GM06990 (cell line): ENCODE measurements around the gene TUBA4B.

Experiments
- DNase-seq: peaks from one replicate; pipeline ENCODE4 v3.0.0-alpha.2; 2011; ENCODE audit not compliant: insufficient read length; ENCODE audit errors: extremely low read depth
- H3K27me3 ChIP-seq: replicated peaks from 2 replicates; pipeline ENCODE4 v1.6.0; 2011; ENCODE audit warnings: low read length; ENCODE audit not compliant: control insufficient read depth, insufficient read depth
- H3K36me3 ChIP-seq: 2 replicates; pipeline ENCODE4 v1.5.1; 2011; ENCODE audit warnings: low read length; ENCODE audit not compliant: control insufficient read depth, insufficient read depth
- H3K4me3 ChIP-seq: replicated peaks from 2 replicates; pipeline ENCODE4 v1.5.1; 2011; ENCODE audit warnings: low read depth, mild to moderate bottlenecking, control low read depth, low read length
- TF ChIP-seq, protein P1 (sequence below): IDR thresholded peaks from 2 replicates; pipeline ENCODE4 v1.5.1; 2011; ENCODE audit warnings: low read length, control low read depth, mild to moderate bottlenecking, inconsistent platforms; ENCODE audit not compliant: insufficient read depth, poor library complexity, severe bottlenecking

TUBA4B gene

DNA sequence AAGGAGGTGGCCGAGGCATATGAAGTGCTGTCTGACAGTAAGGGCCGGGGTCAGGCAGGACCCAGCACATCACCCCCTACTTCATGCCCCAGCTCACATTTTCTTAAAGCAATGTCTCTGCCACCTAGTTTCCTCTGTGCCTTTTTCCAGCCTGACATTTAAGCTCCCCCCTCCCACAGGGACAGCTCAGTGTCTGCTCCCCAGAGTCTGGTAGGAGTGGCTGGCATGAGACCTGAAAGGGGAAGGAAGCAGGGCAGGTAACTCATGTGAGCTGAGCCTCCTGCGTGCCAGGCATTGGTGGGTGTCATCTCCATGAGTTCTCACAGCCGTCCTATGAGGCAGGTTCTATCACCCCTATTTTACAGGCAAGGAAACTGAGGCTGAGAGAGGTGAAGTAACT is 27.6 kb downstream of the TUBA4B start:
- H3K36me3 ChIP-seq = peaks cover 23% of the 10 kb centered on the region
- TF ChIP-seq, protein P1, sequence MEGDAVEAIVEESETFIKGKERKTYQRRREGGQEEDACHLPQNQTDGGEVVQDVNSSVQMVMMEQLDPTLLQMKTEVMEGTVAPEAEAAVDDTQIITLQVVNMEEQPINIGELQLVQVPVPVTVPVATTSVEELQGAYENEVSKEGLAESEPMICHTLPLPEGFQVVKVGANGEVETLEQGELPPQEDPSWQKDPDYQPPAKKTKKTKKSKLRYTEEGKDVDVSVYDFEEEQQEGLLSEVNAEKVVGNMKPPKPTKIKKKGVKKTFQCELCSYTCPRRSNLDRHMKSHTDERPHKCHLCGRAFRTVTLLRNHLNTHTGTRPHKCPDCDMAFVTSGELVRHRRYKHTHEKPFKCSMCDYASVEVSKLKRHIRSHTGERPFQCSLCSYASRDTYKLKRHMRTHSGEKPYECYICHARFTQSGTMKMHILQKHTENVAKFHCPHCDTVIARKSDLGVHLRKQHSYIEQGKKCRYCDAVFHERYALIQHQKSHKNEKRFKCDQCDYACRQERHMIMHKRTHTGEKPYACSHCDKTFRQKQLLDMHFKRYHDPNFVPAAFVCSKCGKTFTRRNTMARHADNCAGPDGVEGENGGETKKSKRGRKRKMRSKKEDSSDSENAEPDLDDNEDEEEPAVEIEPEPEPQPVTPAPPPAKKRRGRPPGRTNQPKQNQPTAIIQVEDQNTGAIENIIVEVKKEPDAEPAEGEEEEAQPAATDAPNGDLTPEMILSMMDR = no peak
- no peaks in the 10 kb centered on the region for H3K27me3 ChIP-seq
- DNase-seq = no peak
- no peak overlapping the region; the same call in 1 of the 2 replicates for H3K4me3 ChIP-seq

DNA sequence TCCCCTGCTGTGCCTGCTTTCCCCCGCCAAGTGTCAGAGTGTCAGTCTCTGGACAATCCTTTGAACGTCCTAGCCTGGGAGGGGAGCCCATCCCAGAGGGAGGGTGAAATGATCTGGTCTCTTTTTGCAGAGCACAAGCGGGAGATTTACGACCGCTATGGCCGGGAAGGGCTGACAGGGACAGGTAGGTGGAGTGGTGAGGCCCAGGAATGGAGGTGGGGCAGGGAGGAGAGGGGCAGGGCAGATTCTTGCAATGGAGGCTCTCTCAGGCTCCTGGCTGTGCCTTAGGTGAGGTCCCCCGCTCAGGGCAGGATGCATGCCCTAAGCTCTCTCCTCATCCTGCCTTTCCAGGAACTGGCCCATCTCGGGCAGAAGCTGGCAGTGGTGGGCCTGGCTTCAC is 28.5 kb downstream of the TUBA4B start:
- no peak for DNase-seq
- TF ChIP-seq, protein P1 = no peak

DNA sequence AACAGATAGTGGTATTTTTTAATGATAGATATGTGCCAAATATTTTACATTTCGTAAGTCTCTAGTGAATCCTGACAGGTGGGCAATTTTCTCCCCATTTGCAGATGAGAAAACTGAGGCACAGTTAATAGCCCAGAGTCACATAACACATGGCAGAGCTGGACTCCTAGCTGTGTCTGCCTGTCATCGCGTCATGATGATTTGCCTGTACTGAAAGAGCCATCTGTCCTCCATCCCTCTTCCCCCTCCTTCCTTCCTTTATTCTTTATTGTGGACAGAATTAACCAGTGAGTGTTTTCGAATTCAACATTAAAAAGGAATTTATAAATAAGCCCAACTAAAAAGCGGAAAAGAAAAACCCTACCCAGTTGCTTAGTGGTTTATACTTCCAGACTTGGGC is 29.3 kb downstream of the TUBA4B start:
- TF ChIP-seq, protein P1 = no peak
- Histone ChIP-seq H3K4me3 (no peak overlapping the region), H3K27me3 (no peaks in the 10 kb centered on the region), H3K36me3 (peaks cover 25% of the 10 kb centered on the region)
- no peak for DNase-seq

More for the DNA sequence above, 28.5 kb downstream of the TUBA4B start:
- H3K4me3 ChIP-seq = no peak overlapping the region
- H3K36me3 ChIP-seq = peaks cover 25% of the 10 kb centered on the region
- no peaks in the 10 kb centered on the region for H3K27me3 ChIP-seq

DNA sequence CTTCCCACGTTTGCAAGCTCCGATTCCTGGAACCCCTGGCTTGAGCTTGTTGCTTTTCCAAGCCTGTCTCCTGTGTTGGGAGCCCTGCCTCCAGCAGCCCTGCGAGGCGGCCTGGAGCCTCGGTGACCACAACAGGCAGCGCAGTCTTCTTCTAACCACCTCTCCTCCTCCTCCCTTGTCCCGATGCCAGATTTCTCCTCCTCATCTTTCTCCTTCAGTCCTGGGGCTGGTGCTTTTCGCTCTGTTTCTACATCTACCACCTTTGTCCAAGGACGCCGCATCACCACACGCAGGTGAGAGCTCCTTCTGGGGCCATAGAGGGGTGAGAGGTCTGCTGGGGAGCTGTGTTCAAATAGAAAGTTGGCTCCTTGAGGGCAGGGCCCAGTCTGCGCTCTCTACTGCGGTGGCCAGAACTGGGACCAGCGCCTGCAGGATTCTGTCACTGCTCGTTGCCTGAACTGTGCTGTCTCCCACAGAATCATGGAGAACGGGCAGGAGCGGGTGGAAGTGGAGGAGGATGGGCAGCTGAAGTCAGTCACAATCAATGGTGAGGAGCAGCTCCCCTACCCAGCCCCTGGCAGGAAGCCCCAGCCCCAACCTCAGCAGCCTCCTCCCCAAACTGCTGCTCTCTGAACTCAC is 30.0 kb downstream of the TUBA4B start:
- H3K27me3 ChIP-seq = no peaks in the 10 kb centered on the region
- DNase-seq = no peak
- TF ChIP-seq, protein P1 = no peak
- peaks cover 25% of the 10 kb centered on the region for H3K36me3 ChIP-seq
- H3K4me3 ChIP-seq = no peak overlapping the region

DNA sequence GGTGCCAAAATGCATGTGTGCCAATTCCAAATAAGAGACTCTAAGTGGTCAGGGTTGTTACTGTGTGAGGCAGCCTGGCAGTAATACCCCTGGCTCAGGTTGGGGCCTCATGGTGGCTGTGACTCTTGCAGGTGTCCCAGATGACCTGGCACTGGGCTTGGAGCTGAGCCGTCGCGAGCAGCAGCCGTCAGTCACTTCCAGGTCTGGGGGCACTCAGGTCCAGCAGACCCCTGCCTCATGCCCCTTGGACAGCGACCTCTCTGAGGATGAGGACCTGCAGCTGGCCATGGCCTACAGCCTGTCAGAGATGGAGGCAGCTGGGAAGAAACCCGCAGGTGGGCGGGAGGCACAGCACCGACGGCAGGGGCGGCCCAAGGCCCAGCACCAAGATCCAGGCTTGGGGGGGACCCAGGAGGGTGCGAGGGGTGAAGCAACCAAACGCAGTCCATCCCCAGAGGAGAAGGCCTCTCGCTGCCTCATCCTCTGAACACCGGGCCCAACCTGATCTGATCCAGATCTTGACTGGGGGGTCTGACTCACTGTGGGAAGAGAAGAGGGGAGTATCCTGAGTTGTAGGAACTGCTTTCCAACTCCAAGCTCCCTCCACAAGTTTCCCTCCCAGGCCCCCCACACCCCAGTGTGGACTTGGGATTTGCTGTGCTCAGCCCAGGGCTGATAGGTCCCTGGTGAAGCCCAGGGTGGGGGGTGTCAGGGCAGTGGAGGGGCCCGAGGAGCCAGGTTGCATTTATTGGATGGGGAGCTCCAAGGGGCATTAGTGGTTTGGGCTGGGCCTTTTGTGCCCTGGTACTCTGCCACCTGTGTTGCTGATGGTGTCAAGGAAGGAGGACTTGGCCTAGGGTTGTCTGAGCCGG is 31.7 kb downstream of the TUBA4B start:
- TF ChIP-seq, protein P1 = no peak
- Histone ChIP-seq H3K4me3 (no peak overlapping the region), H3K27me3 (no peaks in the 10 kb centered on the region), H3K36me3 (peaks cover 25% of the 10 kb centered on the region)
- no peak for DNase-seq
